GM23248 (cell line): ENCODE results near the gene VSTM1.

ENCODE experiments used
- EZH2 ChIP-seq: fragments of 200-600 bp; sonication (generic); IDR thresholded peaks from 2 replicates; pipeline ENCODE4 v1.6.1; 2018; ENCODE audit warnings: antibody characterized with exemption, mild to moderate bottlenecking; ENCODE audit not compliant: insufficient read depth, poor library complexity, severe bottlenecking
- EZH2phosphoT487 ChIP-seq: fragments of 200-600 bp; sonication (generic); IDR thresholded peaks from 2 replicates; pipeline ENCODE4 v1.6.1; 2018; ENCODE audit warnings: antibody characterized with exemption, moderate library complexity, mild to moderate bottlenecking, low read depth; ENCODE audit not compliant: insufficient read depth

DNA sequence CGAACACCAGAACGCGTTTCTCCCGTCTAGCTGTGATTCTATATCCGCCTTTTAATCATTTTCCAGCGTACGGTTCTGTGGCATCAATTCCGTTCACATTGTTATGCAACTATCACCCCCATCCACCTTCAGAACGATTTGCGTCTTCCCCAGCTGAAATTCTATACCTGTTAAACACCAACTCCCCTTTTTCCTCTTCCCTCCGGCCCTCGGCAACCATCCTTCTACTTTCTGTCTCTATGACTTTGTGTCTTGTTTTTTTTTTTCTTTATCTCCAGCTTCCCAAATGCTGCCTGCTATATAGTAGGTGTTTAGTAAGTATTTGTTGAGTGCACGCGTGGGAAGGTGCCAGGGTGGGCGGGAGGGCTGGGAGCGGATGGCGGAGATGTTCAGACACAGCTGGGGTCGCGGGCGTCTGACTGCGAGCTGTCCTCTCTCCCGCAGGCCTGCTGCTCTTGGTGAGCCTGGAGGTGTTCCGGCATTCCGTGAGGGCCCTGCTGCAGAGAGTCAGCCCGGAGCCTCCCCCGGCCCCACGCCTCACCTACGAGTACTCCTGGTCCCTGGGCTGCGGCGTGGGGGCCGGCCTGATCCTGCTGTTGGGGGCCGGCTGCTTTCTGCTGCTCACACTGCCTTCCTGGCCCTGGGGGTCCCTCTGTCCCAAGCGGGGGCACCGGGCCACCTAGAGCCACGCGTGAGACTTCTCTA lies 52.0 kb downstream of the VSTM1 start:
- TF ChIP-seq EZH2 (no peak), EZH2phosphoT487 (no peak)
